RKO (cell line): ENCODE measurements around the gene FBXO41.

Experiments
- DNase-seq: peaks from one replicate; pipeline ENCODE4 v3.0.0-alpha.2; 2016; ENCODE audit warnings: low spot score

FBXO41 gene

GRCh38 chr2:73212448-73213176 lies 71.7 kb downstream of the FBXO41 start:
- peak; percentile 81 for DNase-seq

GRCh38 chr2:73212098-73212447 lies 72.2 kb downstream of the FBXO41 start:
- no peak for DNase-seq

- DNase-seq: no peak
These were observed 73.6 kb downstream of the FBXO41 start for GRCh38 chr2:73210696-73211095.

GRCh38 chr2:73210019-73210418 lies 74.3 kb downstream of the FBXO41 start:
- no peak for DNase-seq

GRCh38 chr2:73208258-73208657 lies 76.0 kb downstream of the FBXO41 start:
- no peak for DNase-seq

GRCh38 chr2:73205611-73206010 lies 78.7 kb downstream of the FBXO41 start:
- DNase-seq: no peak
